ENCODE measurements around the gene DPH5.

- TF ChIP-seq GATA2 (IDR thresholded peaks at IDR 0.05; ENCODE audit: low read depth, low read length), result no peak
- TF ChIP-seq GATA3 (IDR thresholded peaks at IDR 0.05; ENCODE audit: low read depth, low read length), result no peak
Observed at GRCh38 chr1:101043776-101044175, 18.2 kb upstream of the DPH5 start.
